SK-N-SH treated with all-trans-retinoic acid at 6 μM for 48 hours (cell line): ENCODE results near the gene TMEM121B.

Experiments
- ATAC-seq: fragments of 200-7000 bp; cut with Tn5 transposase; 3 replicates; pipeline ENCODE4 v1.9.1; 2020; ENCODE audit warnings: mild to moderate bottlenecking, moderate library complexity
- CSDC2 ChIP-seq: fragments of 250-450 bp; sonication (Bioruptor Pico); IDR thresholded peaks from 2 replicates; pipeline ENCODE4 v1.5.0; 2020; ENCODE audit warnings: mild to moderate bottlenecking, moderate library complexity
- ESRRG ChIP-seq: fragments of 250-450 bp; sonication (Bioruptor Pico); IDR thresholded peaks from 2 replicates; pipeline ENCODE4 v1.6.1; 2021; ENCODE audit warnings: mild to moderate bottlenecking
- GLIS3 ChIP-seq: fragments of 250-450 bp; sonication (Bioruptor Pico); IDR thresholded peaks from 2 replicates; pipeline ENCODE4 v1.5.0; 2020; ENCODE audit warnings: mild to moderate bottlenecking, moderate library complexity
- ISL1 ChIP-seq: fragments of 250-450 bp; sonication (Bioruptor Pico); IDR thresholded peaks from 2 replicates; pipeline ENCODE4 v2.1.2; 2022; ENCODE audit warnings: mild to moderate bottlenecking, moderate library complexity
- OSR1 ChIP-seq: fragments of 250-450 bp; sonication (Bioruptor Pico); IDR thresholded peaks from 2 replicates; pipeline ENCODE4 v1.8.0; 2022; ENCODE audit warnings: moderate library complexity, mild to moderate bottlenecking, inconsistent platforms
- PPARA ChIP-seq: fragments of 250-450 bp; sonication (Bioruptor Pico); IDR thresholded peaks from 2 replicates; pipeline ENCODE4 v1.5.0; 2020; ENCODE audit warnings: mild to moderate bottlenecking, borderline replicate concordance
- RARB ChIP-seq: fragments of 250-450 bp; sonication (Bioruptor Pico); IDR thresholded peaks from 2 replicates; pipeline ENCODE4 v1.8.0; 2021; ENCODE audit warnings: mild to moderate bottlenecking, moderate library complexity
- ZC3H10 ChIP-seq: fragments of 250-450 bp; sonication (Bioruptor Pico); IDR thresholded peaks from 2 replicates; pipeline ENCODE4 v1.5.1; 2021; ENCODE audit warnings: mild to moderate bottlenecking, moderate library complexity
- ZFP3 ChIP-seq: fragments of 250-450 bp; sonication (Bioruptor Pico); IDR thresholded peaks from 2 replicates; pipeline ENCODE4 v1.5.0; 2020; ENCODE audit warnings: mild to moderate bottlenecking, moderate library complexity
- ZNF8 ChIP-seq: fragments of 450-650 bp; formaldehyde crosslinking; IDR thresholded peaks from 2 replicates; pipeline ENCODE4 v1.5.0; 2020; ENCODE audit warnings: mild to moderate bottlenecking, moderate library complexity
- TF ChIP-seq, protein P1 (sequence below): fragments of 250-450 bp; sonication (Bioruptor Pico); IDR thresholded peaks from 2 replicates; pipeline ENCODE4 v1.5.0; 2020; ENCODE audit warnings: mild to moderate bottlenecking, moderate library complexity
- TF ChIP-seq, protein P2 (sequence below): fragments of 250-450 bp; sonication (Bioruptor Pico); IDR thresholded peaks from 2 replicates; pipeline ENCODE4 v1.5.1; 2021; ENCODE audit warnings: mild to moderate bottlenecking, moderate library complexity
- TF ChIP-seq, protein P3 (sequence below): fragments of 250-450 bp; sonication (Bioruptor Pico); IDR thresholded peaks from 2 replicates; pipeline ENCODE4 v1.8.0; 2021; ENCODE audit warnings: low read depth, mild to moderate bottlenecking, moderate library complexity, borderline replicate concordance
- TF ChIP-seq, protein P4 (sequence below): fragments of 250-450 bp; sonication (Bioruptor Pico); IDR thresholded peaks from 2 replicates; pipeline ENCODE4 v1.8.0; 2020; ENCODE audit warnings: mild to moderate bottlenecking, moderate library complexity, borderline replicate concordance
- TF ChIP-seq, protein P5 (sequence below): fragments of 250-450 bp; sonication (Bioruptor Pico); IDR thresholded peaks from 2 replicates; pipeline ENCODE4 v1.5.1; 2020; ENCODE audit warnings: low read depth, mild to moderate bottlenecking, moderate library complexity

TMEM121B gene

DNA sequence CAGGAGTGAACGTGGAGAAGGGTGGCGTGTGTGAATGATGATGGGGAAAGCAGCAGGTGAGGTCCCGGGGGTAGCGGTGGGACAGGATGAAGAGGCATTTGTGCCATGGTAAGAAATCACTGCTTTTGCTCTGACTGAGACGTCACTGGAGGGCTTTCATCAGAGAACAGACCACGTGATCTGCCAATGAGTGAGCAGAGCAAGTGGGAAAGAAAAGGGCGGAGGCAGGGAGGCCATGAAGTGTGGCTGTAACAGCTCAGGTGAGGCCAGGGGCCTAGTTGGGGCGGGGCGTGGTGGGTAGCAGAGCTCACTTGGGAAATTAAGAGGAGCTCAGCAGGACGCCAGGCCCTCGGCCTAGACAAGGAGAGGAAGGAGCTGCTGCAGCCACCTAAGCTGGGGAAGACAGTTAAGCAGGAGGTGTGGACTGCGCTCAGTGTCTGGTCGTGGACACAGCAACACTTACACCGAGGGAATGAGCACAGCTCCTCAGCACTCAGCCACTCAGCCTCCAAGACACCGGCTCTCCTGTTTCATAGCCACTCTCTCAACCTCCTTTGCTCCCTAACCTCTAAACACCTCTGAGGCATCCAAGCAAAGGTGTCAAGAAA, 14.1 kb upstream of the TMEM121B start (continued):
- TF ChIP-seq, protein P1, sequence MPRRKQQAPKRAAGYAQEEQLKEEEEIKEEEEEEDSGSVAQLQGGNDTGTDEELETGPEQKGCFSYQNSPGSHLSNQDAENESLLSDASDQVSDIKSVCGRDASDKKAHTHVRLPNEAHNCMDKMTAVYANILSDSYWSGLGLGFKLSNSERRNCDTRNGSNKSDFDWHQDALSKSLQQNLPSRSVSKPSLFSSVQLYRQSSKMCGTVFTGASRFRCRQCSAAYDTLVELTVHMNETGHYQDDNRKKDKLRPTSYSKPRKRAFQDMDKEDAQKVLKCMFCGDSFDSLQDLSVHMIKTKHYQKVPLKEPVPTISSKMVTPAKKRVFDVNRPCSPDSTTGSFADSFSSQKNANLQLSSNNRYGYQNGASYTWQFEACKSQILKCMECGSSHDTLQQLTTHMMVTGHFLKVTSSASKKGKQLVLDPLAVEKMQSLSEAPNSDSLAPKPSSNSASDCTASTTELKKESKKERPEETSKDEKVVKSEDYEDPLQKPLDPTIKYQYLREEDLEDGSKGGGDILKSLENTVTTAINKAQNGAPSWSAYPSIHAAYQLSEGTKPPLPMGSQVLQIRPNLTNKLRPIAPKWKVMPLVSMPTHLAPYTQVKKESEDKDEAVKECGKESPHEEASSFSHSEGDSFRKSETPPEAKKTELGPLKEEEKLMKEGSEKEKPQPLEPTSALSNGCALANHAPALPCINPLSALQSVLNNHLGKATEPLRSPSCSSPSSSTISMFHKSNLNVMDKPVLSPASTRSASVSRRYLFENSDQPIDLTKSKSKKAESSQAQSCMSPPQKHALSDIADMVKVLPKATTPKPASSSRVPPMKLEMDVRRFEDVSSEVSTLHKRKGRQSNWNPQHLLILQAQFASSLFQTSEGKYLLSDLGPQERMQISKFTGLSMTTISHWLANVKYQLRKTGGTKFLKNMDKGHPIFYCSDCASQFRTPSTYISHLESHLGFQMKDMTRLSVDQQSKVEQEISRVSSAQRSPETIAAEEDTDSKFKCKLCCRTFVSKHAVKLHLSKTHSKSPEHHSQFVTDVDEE (CRISPR knock-in tag) = no peak
- no peak for TF ChIP-seq ZNF8 (CRISPR knock-in tag)
- TF ChIP-seq, protein P2, sequence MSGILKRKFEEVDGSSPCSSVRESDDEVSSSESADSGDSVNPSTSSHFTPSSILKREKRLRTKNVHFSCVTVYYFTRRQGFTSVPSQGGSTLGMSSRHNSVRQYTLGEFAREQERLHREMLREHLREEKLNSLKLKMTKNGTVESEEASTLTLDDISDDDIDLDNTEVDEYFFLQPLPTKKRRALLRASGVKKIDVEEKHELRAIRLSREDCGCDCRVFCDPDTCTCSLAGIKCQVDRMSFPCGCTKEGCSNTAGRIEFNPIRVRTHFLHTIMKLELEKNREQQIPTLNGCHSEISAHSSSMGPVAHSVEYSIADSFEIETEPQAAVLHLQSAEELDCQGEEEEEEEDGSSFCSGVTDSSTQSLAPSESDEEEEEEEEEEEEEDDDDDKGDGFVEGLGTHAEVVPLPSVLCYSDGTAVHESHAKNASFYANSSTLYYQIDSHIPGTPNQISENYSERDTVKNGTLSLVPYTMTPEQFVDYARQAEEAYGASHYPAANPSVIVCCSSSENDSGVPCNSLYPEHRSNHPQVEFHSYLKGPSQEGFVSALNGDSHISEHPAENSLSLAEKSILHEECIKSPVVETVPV = no peak

DNA sequence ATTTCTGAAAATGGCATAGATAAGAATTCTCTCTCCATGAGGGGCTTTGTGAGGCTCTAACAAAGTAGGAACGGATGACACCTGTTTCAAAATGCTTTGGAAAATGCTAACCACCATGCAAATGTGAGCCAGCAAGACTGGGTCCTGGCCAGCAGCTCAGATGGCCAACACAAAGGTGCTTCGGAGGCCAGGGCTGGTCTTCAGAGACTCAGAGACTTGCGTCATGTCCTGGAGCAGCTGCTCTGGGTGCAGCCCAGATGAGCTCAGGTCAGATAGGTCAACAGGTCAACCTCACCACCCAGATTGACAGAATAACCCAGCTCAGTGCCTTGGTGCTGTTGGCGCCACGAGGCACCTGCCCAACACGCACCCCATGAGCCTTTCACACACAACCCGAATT, 12.0 kb upstream of the TMEM121B start:
- ATAC-seq = no peak
- TF ChIP-seq OSR1 (CRISPR knock-in tag) (no peak), PPARA (CRISPR knock-in tag) (no peak), ZFP3 (no peak), ESRRG (CRISPR knock-in tag) (no peak), ISL1 (no peak)
- TF ChIP-seq, protein P3, sequence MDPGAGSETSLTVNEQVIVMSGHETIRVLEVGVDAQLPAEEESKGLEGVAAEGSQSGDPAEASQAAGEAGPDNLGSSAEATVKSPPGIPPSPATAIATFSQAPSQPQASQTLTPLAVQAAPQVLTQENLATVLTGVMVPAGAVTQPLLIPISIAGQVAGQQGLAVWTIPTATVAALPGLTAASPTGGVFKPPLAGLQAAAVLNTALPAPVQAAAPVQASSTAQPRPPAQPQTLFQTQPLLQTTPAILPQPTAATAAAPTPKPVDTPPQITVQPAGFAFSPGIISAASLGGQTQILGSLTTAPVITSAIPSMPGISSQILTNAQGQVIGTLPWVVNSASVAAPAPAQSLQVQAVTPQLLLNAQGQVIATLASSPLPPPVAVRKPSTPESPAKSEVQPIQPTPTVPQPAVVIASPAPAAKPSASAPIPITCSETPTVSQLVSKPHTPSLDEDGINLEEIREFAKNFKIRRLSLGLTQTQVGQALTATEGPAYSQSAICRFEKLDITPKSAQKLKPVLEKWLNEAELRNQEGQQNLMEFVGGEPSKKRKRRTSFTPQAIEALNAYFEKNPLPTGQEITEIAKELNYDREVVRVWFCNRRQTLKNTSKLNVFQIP (CRISPR knock-in tag) = no peak

DNA sequence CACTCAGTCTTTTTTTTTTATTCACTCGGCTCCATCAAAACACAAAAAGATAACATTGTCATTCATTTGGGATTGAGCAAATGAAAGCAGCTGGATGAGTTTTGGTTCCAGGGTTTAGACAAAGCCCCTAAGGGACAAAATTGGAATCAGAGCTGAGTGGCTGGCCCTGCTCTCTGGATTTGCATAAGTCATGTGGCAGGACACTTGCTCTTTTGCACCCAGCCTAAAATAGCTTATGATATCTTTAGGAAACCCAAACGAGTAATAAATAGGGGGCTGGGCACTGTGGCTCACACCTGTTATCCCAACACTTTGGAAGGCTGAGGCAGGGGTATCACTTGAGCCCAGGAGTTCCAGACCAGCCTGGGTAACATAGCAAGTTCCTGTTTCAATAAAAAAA, 11.0 kb upstream of the TMEM121B start:
- ATAC-seq = no peak
- TF ChIP-seq CSDC2 (CRISPR knock-in tag) = no peak
- TF ChIP-seq OSR1 (CRISPR knock-in tag) = no peak
- TF ChIP-seq ZNF8 (CRISPR knock-in tag) = no peak
- no peak for TF ChIP-seq RARB (CRISPR knock-in tag)
- TF ChIP-seq, protein P2 = no peak
- TF ChIP-seq, protein P3 (CRISPR knock-in tag) = no peak
- TF ChIP-seq, protein P1 (CRISPR knock-in tag) = no peak
- TF ChIP-seq ISL1 = no peak
- no peak for TF ChIP-seq ESRRG (CRISPR knock-in tag)
- TF ChIP-seq, protein P4, sequence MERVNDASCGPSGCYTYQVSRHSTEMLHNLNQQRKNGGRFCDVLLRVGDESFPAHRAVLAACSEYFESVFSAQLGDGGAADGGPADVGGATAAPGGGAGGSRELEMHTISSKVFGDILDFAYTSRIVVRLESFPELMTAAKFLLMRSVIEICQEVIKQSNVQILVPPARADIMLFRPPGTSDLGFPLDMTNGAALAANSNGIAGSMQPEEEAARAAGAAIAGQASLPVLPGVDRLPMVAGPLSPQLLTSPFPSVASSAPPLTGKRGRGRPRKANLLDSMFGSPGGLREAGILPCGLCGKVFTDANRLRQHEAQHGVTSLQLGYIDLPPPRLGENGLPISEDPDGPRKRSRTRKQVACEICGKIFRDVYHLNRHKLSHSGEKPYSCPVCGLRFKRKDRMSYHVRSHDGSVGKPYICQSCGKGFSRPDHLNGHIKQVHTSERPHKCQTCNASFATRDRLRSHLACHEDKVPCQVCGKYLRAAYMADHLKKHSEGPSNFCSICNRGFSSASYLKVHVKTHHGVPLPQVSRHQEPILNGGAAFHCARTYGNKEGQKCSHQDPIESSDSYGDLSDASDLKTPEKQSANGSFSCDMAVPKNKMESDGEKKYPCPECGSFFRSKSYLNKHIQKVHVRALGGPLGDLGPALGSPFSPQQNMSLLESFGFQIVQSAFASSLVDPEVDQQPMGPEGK (CRISPR knock-in tag) = no peak
- no peak for TF ChIP-seq GLIS3 (CRISPR knock-in tag)
- no peak for TF ChIP-seq PPARA (CRISPR knock-in tag)
- no peak for TF ChIP-seq ZFP3
- TF ChIP-seq, protein P5, sequence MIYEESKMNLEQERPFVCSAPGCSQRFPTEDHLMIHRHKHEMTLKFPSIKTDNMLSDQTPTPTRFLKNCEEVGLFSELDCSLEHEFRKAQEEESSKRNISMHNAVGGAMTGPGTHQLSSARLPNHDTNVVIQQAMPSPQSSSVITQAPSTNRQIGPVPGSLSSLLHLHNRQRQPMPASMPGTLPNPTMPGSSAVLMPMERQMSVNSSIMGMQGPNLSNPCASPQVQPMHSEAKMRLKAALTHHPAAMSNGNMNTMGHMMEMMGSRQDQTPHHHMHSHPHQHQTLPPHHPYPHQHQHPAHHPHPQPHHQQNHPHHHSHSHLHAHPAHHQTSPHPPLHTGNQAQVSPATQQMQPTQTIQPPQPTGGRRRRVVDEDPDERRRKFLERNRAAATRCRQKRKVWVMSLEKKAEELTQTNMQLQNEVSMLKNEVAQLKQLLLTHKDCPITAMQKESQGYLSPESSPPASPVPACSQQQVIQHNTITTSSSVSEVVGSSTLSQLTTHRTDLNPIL (CRISPR knock-in tag) = no peak
- TF ChIP-seq ZC3H10 (CRISPR knock-in tag) = no peak
